Sigmoid colon (tissue), 4 donors: ENCODE measurements around the gene ARSG.

Experiments
- EP300 ChIP-seq, 4 donors: sonication (generic); formaldehyde crosslinking; IDR thresholded peaks; one replicate each; pipeline ENCODE4 v1.6.1; 2017; ENCODE audit warnings: antibody characterized with exemption in 4 of 4
- POLR2A ChIP-seq, 2 donors: fragments of 450-650 bp; IDR thresholded peaks; one replicate each; pipeline ENCODE4 v1.6.1; 2016; ENCODE audit warnings: antibody characterized with exemption in 2 of 2, mild to moderate bottlenecking in 2 of 2, moderate library complexity in 2 of 2
- POLR2AphosphoS5 ChIP-seq, 4 donors: sonication (generic); formaldehyde crosslinking; IDR thresholded peaks; one replicate each; pipeline ENCODE4 v1.6.1; 2017; ENCODE audit warnings: antibody characterized with exemption in 4 of 4
- TF ChIP-seq, protein P1 (sequence below), 4 experiments: fragments of 450-650 bp in 3 of 4; fragments of 200-600 bp in 1 of 4; IDR thresholded peaks; one replicate each; pipeline ENCODE4 v1.5.1; 2016 to 2019; ENCODE audit warnings: antibody characterized with exemption in 4 of 4, mild to moderate bottlenecking in 3 of 4, moderate library complexity in 2 of 4

GRCh38 chr17:68325961-68326360 is 34.7 kb downstream of the ARSG start:
- TF ChIP-seq, protein P1, sequence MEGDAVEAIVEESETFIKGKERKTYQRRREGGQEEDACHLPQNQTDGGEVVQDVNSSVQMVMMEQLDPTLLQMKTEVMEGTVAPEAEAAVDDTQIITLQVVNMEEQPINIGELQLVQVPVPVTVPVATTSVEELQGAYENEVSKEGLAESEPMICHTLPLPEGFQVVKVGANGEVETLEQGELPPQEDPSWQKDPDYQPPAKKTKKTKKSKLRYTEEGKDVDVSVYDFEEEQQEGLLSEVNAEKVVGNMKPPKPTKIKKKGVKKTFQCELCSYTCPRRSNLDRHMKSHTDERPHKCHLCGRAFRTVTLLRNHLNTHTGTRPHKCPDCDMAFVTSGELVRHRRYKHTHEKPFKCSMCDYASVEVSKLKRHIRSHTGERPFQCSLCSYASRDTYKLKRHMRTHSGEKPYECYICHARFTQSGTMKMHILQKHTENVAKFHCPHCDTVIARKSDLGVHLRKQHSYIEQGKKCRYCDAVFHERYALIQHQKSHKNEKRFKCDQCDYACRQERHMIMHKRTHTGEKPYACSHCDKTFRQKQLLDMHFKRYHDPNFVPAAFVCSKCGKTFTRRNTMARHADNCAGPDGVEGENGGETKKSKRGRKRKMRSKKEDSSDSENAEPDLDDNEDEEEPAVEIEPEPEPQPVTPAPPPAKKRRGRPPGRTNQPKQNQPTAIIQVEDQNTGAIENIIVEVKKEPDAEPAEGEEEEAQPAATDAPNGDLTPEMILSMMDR (IDR thresholded peaks at IDR 0.05), result no peak
- TF ChIP-seq POLR2A (IDR thresholded peaks at IDR 0.05) (no peak), POLR2AphosphoS5 (IDR thresholded peaks at IDR 0.05) (no peak), EP300 (IDR thresholded peaks at IDR 0.05) (no peak)
